ENCODE results near the gene HIVEP2. TPM values are rescaled to one million over a fixed set of nuclear protein-coding genes. Genes with fewer than 3 reads are reported as not detected.

Gene HIVEP2
- total RNA-seq, 4 donors from 2014 or later, result 17.5 to 21.8 (median 20.6) TPM

DNA sequence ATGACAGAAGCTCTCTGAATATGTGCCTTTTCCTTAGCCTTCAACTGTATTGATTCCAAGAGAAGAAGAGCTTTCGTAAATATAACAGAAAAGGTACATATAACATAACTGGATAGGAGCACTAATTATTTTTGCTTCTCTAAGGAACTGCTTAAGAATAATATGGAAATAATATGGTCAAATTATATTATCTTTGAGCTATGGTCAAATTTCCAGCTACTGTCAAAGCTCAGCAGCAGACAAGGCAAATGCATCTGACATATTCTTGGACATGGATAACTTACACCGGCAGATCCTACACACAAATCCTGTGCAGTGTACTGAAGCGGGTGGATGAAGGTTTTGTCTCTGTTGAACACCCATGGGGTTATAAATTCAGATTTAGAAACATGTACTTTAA lies 150.6 kb downstream of the HIVEP2 start:
- TF ChIP-seq, protein P1, sequence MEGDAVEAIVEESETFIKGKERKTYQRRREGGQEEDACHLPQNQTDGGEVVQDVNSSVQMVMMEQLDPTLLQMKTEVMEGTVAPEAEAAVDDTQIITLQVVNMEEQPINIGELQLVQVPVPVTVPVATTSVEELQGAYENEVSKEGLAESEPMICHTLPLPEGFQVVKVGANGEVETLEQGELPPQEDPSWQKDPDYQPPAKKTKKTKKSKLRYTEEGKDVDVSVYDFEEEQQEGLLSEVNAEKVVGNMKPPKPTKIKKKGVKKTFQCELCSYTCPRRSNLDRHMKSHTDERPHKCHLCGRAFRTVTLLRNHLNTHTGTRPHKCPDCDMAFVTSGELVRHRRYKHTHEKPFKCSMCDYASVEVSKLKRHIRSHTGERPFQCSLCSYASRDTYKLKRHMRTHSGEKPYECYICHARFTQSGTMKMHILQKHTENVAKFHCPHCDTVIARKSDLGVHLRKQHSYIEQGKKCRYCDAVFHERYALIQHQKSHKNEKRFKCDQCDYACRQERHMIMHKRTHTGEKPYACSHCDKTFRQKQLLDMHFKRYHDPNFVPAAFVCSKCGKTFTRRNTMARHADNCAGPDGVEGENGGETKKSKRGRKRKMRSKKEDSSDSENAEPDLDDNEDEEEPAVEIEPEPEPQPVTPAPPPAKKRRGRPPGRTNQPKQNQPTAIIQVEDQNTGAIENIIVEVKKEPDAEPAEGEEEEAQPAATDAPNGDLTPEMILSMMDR (IDR thresholded peaks at IDR 0.05; ENCODE audit: low read depth), result no peak

DNA sequence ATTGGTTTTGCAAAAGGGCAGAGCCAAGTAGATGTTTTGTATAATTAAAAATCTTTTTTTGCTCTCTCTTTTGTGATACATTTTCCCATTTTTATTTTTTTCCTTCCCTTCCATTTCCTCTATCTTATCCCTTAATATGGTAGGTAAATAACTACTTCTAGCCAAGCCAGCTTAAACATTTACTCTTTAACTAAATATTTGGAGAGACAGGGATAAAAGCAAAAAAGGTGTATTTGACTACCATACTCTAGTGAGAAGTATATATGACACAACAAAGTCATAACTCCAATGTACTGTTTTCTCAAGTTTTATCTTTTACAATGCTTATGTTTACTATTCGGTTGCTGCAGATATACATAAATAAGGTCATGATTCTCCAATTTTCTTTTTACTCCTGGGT lies 154.7 kb downstream of the HIVEP2 start:
- TF ChIP-seq, protein P1 (IDR thresholded peaks at IDR 0.05; ENCODE audit: low read depth), result no peak

DNA sequence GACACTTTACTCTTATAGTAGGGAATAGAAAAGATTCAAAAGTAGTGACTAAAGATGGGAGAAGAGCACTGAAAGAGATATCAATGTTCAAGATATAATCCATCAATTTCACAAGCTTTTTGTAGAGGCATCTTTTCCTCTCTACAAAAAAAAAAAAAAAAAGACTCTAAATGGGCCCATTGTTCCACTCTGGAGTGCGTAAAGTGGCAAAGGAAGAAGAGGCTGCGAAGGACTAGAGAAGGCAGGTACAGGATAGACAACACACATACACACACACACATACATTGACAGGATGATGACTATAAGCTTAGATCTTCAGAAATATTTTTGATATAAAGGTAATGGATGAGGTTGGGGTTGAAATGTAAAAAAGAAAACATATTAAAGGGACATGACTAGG lies 157.6 kb downstream of the HIVEP2 start:
- TF ChIP-seq, protein P1 (IDR thresholded peaks at IDR 0.05; ENCODE audit: low read depth), result no peak

DNA sequence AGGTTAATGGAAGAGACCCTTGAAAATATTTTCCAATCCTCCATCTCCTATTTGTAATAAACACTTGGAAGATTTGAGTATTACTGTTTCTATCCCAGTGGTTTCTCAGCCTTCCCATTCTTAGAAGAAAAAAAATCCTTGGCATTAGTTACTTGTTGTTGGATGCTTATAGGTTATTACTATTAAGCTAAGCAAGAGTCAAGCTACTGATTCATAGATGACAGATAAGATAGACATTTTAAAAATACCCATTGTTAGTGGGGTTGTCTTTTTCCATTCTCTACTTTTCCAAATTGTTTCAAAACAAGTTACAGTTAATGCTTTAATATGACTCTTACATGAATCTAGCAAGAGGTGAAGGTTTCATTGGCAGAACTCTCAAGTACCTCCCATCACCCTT lies 158.5 kb downstream of the HIVEP2 start:
- TF ChIP-seq, protein P1 (IDR thresholded peaks at IDR 0.05; ENCODE audit: low read depth), result no peak

DNA sequence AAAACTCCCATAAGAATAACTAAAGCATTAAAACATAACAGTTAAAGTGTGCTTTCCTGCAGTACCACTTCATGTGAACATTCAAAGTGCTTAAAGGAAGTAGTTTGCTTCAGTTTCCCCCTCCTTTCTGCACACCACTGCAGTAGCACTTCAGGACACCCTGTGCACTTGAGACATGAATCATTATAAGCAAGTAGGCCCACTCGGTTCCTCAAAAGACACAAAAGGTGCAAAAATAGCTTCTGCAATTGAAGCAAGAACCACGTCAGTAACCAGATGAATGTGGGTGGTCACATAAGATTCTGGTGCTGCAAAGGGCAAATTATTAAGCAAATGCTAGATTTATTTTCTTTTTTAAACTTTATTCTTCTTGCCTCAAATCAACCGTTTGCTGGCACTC lies 160.6 kb downstream of the HIVEP2 start:
- TF ChIP-seq, protein P1 (IDR thresholded peaks at IDR 0.05; ENCODE audit: low read depth), result no peak

DNA sequence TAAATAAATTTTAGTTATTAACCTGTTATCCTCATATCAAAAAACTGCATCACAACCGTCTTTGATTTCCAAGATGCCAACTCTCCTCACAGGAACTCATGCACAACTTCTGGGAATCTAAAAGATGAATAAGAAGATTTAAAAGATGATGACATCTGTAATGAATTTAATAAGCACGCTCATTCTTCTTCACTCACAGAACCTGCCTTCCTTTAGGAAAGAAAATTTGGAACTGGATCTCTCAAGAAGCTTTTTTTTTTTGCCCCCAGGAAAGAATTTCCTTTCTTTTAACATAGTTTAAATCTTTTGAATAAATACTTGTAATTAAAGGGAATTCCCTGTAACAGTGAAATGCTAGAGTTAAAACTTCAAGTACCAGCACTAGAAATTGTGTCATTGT lies 161.5 kb downstream of the HIVEP2 start:
- TF ChIP-seq, protein P1 (IDR thresholded peaks at IDR 0.05; ENCODE audit: low read depth), result no peak

DNA sequence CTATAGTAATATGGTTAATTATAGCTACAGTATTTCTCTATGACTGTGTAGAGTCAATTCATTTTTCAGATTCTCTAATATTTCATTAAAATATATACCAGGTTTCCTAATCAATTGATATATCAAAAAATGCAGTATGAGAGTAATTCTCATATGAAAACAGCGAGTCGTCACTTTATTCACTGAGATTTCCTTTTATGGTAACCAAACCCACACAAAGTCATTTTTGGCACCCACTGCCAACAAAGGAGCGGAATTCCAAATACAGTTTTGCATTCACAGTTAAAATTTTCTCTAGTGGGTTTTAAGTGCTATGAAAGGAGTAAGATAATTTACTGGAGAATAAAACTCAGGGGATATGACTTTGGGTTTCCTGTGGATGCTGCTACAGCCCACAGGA lies 163.8 kb downstream of the HIVEP2 start:
- TF ChIP-seq, protein P1 (IDR thresholded peaks at IDR 0.05; ENCODE audit: low read depth), result no peak
